GM12878 (cell line): ENCODE data around the gene GTF2IRD1. TPM values are rescaled to one million over a fixed set of nuclear protein-coding genes. Genes with fewer than 3 reads are reported as not detected.

Experiments
- BRCA1 ChIP-seq: IDR thresholded peaks from 2 replicates; pipeline ENCODE4 v1.6.1; 2011; ENCODE audit warnings: low read depth, low read length, improper control_type of control experiment
- CBFB ChIP-seq: IDR thresholded peaks from 2 replicates; pipeline ENCODE4 v1.6.1; 2016; ENCODE audit warnings: antibody characterized with exemption, low read depth
- CBX5 ChIP-seq: sonication (generic); IDR thresholded peaks from 2 replicates; pipeline ENCODE4 v1.6.1; 2016; ENCODE audit warnings: low read depth, moderate library complexity, mild to moderate bottlenecking, inconsistent platforms
- EED ChIP-seq: sonication (generic); IDR thresholded peaks from 2 replicates; pipeline ENCODE4 v1.6.1; 2016; ENCODE audit warnings: antibody characterized with exemption, low read depth
- GATAD2B ChIP-seq: fragments of 450-650 bp; conservative IDR thresholded peaks from 2 replicates; pipeline ENCODE4 v1.6.1; 2017; ENCODE audit warnings: low read depth, mild to moderate bottlenecking, moderate library complexity
- IKZF2 ChIP-seq, 2 experiments: fragments of 450-650 bp; IDR thresholded peaks; 2 replicates each; pipeline ENCODE4 v1.6.1; 2017; ENCODE audit warnings: mild to moderate bottlenecking in 2 of 2, moderate library complexity in 2 of 2
- KLF5 ChIP-seq: fragments of 450-650 bp; IDR thresholded peaks from 2 replicates; pipeline ENCODE4 v1.6.1; 2014; ENCODE audit warnings: mild to moderate bottlenecking; ENCODE audit not compliant: partially characterized antibody
- NFIC ChIP-seq: IDR thresholded peaks from 2 replicates; pipeline ENCODE4 v1.6.1; 2012; ENCODE audit warnings: low read depth, mild to moderate bottlenecking, inconsistent platforms, low read length, moderate library complexity
- NFYA ChIP-seq: IDR thresholded peaks from 2 replicates; pipeline ENCODE4 v1.6.1; 2011; ENCODE audit warnings: low read depth, mild to moderate bottlenecking, low read length, improper control_type of control experiment, borderline replicate concordance
- NR2C1 ChIP-seq: fragments of 450-650 bp; IDR thresholded peaks from 2 replicates; pipeline ENCODE4 v1.6.1; 2017; ENCODE audit warnings: antibody characterized with exemption, mild to moderate bottlenecking, moderate library complexity
- POLR2AphosphoS5 ChIP-seq: IDR thresholded peaks from 2 replicates; pipeline ENCODE4 v1.6.1; 2011; ENCODE audit warnings: mild to moderate bottlenecking, low read length, inconsistent platforms
- POU2F2 ChIP-seq: IDR thresholded peaks from 3 replicates; pipeline ENCODE4 v1.6.1; 2011; ENCODE audit warnings: low read depth, mild to moderate bottlenecking, low read length, borderline replicate concordance
- RUNX3 ChIP-seq: IDR thresholded peaks from 2 replicates; pipeline ENCODE4 v1.6.1; 2012; ENCODE audit warnings: low read length, inconsistent platforms
- SPI1 ChIP-seq: IDR thresholded peaks from 2 replicates; pipeline ENCODE4 v1.6.1; 2011; ENCODE audit warnings: low read depth, mild to moderate bottlenecking, low read length, moderate library complexity, borderline replicate concordance; ENCODE audit not compliant: insufficient read depth
- SREBF1 ChIP-seq: IDR thresholded peaks from 2 replicates; pipeline ENCODE4 v1.6.1; 2012; ENCODE audit warnings: mild to moderate bottlenecking, low read length
- SUZ12 ChIP-seq: fragments of 200-600 bp; sonication (generic); IDR thresholded peaks from one replicate; pipeline ENCODE4 v1.6.1; 2018; ENCODE audit warnings: antibody characterized with exemption, mild to moderate bottlenecking; ENCODE audit not compliant: unreplicated experiment
- TAF1 ChIP-seq: IDR thresholded peaks from 2 replicates; pipeline ENCODE4 v1.6.1; 2011; ENCODE audit warnings: mild to moderate bottlenecking, low read depth, low read length, borderline replicate concordance
- YY1 ChIP-seq: IDR thresholded peaks from 2 replicates; pipeline ENCODE4 v1.6.1; 2011; ENCODE audit warnings: low read depth, mild to moderate bottlenecking, low read length
- ZNF24 ChIP-seq: fragments of 450-650 bp; IDR thresholded peaks from 2 replicates; pipeline ENCODE4 v1.6.1; 2017; ENCODE audit warnings: antibody characterized with exemption, mild to moderate bottlenecking
- ZZZ3 ChIP-seq: IDR thresholded peaks from 2 replicates; pipeline ENCODE4 v1.6.1; 2011; ENCODE audit warnings: low read depth; ENCODE audit not compliant: control insufficient read depth, insufficient read length
- polyA plus RNA-seq, 11 experiments: library from polyadenylated mRNA; depleted of rRNA in 4 of 11; unstranded in 6 of 11; stranded (reverse) in 5 of 11; fragments of >200 nt; fragmentation: Nextera tagmentation in 4 of 11; fragmentation: Illumina TruSeq in 1 of 11; extraction: Ambion mirVana in 4 of 11; extraction: Trizol in 1 of 11; gene quantifications; 1 replicate in 1 of 11; 2 replicates in 10 of 11; pipeline versions ENCODE4 v1.2.1 to v1.2.3, GENCODE V29; 2011 to 2016; ENCODE audit warnings: inconsistent platforms in 2 of 11, missing spikeins in 2 of 11, low read depth in 1 of 11
- total RNA-seq, 4 experiments: library from RNA; depleted of rRNA in 3 of 4; stranded (reverse); fragments of >200 nt in 3 of 4; fragmentation: Illumina TruSeq in 1 of 4; extraction: Trizol in 1 of 4; gene quantifications; 2 replicates each; pipeline versions ENCODE4 v1.2.1 to v1.2.3, GENCODE V29; 2013 to 2021
- TF ChIP-seq, protein P1 (sequence below): fragments of 450-650 bp; IDR thresholded peaks from 2 replicates; pipeline ENCODE4 v1.6.1; 2017; ENCODE audit warnings: mild to moderate bottlenecking, moderate library complexity
- TF ChIP-seq, protein P2 (sequence below): IDR thresholded peaks from 2 replicates; pipeline ENCODE4 v1.6.1; 2011; ENCODE audit warnings: borderline replicate concordance, low read depth, mild to moderate bottlenecking, moderate library complexity, low read length; ENCODE audit not compliant: insufficient read depth, poor library complexity, severe bottlenecking
- TF ChIP-seq, protein P3 (sequence below): fragments of 450-650 bp; IDR thresholded peaks from 2 replicates; pipeline ENCODE4 v1.6.1; 2017; ENCODE audit warnings: mild to moderate bottlenecking, moderate library complexity

GTF2IRD1 gene
- total and polyA plus RNA-seq, 10 of the 15 experiments (the other 5 are each of a cell fraction or from before 2014, with no cell fraction given): 0.48 to 3.0 (median 1.3) TPM

DNA sequence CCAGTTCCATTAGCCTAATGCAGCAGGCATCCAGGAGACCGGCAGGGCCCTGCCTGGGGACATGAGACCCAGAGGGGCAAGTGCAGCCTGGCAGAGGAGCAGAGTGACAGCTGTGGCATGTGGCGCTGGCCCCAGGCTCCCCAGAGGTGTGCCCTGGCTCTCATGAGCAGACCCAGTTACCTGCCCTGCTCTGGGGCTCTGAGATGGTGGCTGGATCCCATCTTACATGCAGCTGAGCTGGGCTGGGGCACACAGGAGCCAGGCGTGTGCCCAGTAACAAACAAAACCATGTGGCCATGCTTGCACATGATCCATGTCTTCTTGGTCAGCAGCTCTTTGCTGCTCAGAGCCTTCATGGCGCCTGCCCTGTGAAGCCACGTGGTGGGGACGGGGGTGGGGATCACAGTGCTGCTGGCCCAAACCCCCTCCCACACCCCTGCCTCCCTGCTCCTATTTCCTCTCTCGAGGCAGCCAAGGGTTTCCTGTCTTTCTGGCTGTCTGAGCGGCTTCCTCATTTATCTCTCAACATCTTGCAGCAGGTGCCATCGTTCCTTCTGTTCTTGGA lies 163.6 kb downstream of the GTF2IRD1 start (continued):
- TF ChIP-seq, protein P1, sequence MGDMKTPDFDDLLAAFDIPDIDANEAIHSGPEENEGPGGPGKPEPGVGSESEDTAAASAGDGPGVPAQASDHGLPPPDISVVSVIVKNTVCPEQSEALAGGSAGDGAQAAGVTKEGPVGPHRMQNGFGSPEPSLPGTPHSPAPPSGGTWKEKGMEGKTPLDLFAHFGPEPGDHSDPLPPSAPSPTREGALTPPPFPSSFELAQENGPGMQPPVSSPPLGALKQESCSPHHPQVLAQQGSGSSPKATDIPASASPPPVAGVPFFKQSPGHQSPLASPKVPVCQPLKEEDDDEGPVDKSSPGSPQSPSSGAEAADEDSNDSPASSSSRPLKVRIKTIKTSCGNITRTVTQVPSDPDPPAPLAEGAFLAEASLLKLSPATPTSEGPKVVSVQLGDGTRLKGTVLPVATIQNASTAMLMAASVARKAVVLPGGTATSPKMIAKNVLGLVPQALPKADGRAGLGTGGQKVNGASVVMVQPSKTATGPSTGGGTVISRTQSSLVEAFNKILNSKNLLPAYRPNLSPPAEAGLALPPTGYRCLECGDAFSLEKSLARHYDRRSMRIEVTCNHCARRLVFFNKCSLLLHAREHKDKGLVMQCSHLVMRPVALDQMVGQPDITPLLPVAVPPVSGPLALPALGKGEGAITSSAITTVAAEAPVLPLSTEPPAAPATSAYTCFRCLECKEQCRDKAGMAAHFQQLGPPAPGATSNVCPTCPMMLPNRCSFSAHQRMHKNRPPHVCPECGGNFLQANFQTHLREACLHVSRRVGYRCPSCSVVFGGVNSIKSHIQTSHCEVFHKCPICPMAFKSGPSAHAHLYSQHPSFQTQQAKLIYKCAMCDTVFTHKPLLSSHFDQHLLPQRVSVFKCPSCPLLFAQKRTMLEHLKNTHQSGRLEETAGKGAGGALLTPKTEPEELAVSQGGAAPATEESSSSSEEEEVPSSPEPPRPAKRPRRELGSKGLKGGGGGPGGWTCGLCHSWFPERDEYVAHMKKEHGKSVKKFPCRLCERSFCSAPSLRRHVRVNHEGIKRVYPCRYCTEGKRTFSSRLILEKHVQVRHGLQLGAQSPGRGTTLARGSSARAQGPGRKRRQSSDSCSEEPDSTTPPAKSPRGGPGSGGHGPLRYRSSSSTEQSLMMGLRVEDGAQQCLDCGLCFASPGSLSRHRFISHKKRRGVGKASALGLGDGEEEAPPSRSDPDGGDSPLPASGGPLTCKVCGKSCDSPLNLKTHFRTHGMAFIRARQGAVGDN: peak; percentile 86
- TF ChIP-seq, protein P2, sequence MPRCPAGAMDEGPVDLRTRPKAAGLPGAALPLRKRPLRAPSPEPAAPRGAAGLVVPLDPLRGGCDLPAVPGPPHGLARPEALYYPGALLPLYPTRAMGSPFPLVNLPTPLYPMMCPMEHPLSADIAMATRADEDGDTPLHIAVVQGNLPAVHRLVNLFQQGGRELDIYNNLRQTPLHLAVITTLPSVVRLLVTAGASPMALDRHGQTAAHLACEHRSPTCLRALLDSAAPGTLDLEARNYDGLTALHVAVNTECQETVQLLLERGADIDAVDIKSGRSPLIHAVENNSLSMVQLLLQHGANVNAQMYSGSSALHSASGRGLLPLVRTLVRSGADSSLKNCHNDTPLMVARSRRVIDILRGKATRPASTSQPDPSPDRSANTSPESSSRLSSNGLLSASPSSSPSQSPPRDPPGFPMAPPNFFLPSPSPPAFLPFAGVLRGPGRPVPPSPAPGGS: no peak
- peak; percentile 57; the same call in 1 of the 2 replicates for TF ChIP-seq SPI1
- TF ChIP-seq NFYA: no peak
- no peak for TF ChIP-seq SUZ12
- no peak for TF ChIP-seq POU2F2
- TF ChIP-seq ZZZ3: no peak
- TF ChIP-seq CBFB: no peak
- TF ChIP-seq NFIC: no peak
- peak; percentile 71 for TF ChIP-seq YY1
- no peak for TF ChIP-seq BRCA1
- 0 out of 2 replicates have a peak, but pooled peaks have one; percentile 16 for TF ChIP-seq TAF1
- TF ChIP-seq POLR2AphosphoS5: no peak
- no peak for TF ChIP-seq ZNF24
- TF ChIP-seq GATAD2B: no peak
- no peak for TF ChIP-seq SREBF1
- TF ChIP-seq CBX5: no peak
- TF ChIP-seq NR2C1: no peak
- peak; percentile 20 to 44; a peak in 2 of 4 replicates for TF ChIP-seq IKZF2 (IDR thresholded peaks at IDR 0.05)
- TF ChIP-seq EED: 0 out of 2 replicates have a peak, but pooled peaks have one; percentile 31
- no peak for TF ChIP-seq RUNX3
- TF ChIP-seq, protein P3, sequence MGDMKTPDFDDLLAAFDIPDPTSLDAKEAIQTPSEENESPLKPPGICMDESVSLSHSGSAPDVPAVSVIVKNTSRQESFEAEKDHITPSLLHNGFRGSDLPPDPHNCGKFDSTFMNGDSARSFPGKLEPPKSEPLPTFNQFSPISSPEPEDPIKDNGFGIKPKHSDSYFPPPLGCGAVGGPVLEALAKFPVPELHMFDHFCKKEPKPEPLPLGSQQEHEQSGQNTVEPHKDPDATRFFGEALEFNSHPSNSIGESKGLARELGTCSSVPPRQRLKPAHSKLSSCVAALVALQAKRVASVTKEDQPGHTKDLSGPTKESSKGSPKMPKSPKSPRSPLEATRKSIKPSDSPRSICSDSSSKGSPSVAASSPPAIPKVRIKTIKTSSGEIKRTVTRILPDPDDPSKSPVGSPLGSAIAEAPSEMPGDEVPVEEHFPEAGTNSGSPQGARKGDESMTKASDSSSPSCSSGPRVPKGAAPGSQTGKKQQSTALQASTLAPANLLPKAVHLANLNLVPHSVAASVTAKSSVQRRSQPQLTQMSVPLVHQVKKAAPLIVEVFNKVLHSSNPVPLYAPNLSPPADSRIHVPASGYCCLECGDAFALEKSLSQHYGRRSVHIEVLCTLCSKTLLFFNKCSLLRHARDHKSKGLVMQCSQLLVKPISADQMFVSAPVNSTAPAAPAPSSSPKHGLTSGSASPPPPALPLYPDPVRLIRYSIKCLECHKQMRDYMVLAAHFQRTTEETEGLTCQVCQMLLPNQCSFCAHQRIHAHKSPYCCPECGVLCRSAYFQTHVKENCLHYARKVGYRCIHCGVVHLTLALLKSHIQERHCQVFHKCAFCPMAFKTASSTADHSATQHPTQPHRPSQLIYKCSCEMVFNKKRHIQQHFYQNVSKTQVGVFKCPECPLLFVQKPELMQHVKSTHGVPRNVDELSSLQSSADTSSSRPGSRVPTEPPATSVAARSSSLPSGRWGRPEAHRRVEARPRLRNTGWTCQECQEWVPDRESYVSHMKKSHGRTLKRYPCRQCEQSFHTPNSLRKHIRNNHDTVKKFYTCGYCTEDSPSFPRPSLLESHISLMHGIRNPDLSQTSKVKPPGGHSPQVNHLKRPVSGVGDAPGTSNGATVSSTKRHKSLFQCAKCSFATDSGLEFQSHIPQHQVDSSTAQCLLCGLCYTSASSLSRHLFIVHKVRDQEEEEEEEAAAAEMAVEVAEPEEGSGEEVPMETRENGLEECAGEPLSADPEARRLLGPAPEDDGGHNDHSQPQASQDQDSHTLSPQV: no peak
- no peak for TF ChIP-seq KLF5
